Immature natural killer cell (primary cell): Measurements from ENCODE around the gene SMAD6. TPM values are rescaled to one million over a fixed set of nuclear protein-coding genes. Genes with fewer than 3 reads are reported as not detected.

Experiments used
- DNase-seq, 3 donors: peaks; one replicate each; pipeline ENCODE4 v3.0.0; 2022; ENCODE audit warnings: mixed read lengths in 1 of 3
- H3K27ac Mint-ChIP-seq, 6 donors: one replicate each; pipeline ENCODE4 v1.8.0; 2020; ENCODE audit warnings: mixed read lengths in 6 of 6, mild to moderate bottlenecking in 5 of 6, inconsistent platforms in 4 of 6, moderate library complexity in 3 of 6
- H3K27me3 Mint-ChIP-seq, 3 donors: one replicate each; pipeline ENCODE4 v1.8.0; 2020 to 2021; ENCODE audit warnings: low read depth in 3 of 3, mild to moderate bottlenecking in 3 of 3, mixed read lengths in 3 of 3, moderate library complexity in 3 of 3, inconsistent platforms in 1 of 3
- H3K36me3 Mint-ChIP-seq, 3 donors: one replicate each; pipeline ENCODE4 v1.8.0; 2020; ENCODE audit warnings: mixed read lengths in 3 of 3, inconsistent platforms in 2 of 3, mild to moderate bottlenecking in 2 of 3
- H3K4me1 Mint-ChIP-seq, 2 donors: one replicate each; pipeline ENCODE4 v1.8.0; 2020; ENCODE audit warnings: inconsistent platforms in 2 of 2, mild to moderate bottlenecking in 2 of 2, mixed read lengths in 2 of 2, moderate library complexity in 1 of 2
- H3K4me3 Mint-ChIP-seq, 5 donors: one replicate each; pipeline ENCODE4 v1.8.0; 2020; ENCODE audit warnings: mild to moderate bottlenecking in 5 of 5, mixed read lengths in 5 of 5, inconsistent platforms in 3 of 5, moderate library complexity in 3 of 5
- H3K9me3 Mint-ChIP-seq, 6 donors: one replicate each; pipeline ENCODE4 v1.8.0; 2020; ENCODE audit warnings: mild to moderate bottlenecking in 6 of 6, mixed read lengths in 6 of 6, inconsistent platforms in 4 of 6, moderate library complexity in 3 of 6
- polyA plus RNA-seq, 3 donors: library from polyadenylated mRNA; unstranded; fragments of 300-500 nt; fragmentation: Illumina TruSeq; gene quantifications; one replicate each; pipeline ENCODE4 v1.2.3, GENCODE V29; 2021

Gene SMAD6
- polyA plus RNA-seq, 3 donors from 2014 or later, result not detected

DNA sequence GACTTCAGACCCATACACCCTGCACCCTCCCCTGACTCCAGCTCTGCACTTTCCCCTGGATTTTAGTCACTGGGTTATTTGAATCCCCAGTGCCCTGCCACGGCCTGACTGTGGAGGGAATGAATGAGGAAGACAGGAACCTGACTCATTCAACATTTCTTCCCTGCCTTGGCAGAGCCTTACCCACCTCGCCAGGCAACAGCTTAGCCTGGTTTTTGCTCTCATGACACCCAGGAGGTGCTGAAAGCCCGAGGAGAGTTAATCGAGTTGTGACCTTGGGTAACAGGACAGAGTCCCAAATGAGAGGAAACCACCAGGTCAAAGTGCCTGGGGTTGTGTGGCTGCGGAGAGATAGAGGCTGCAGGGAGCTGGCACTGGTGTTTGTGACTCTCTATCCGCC lies 128.3 kb downstream of the SMAD6 start:
- Mint-ChIP-seq H3K27me3 (peaks cover 2 to 4% (median 2%) of the 10 kb centered on the region in 3 donors), H3K36me3 (no peaks in the 10 kb centered on the region), H3K27ac (no peak overlapping the region), H3K4me1 (no peaks in the 10 kb centered on the region), H3K4me3 (no peak overlapping the region), H3K9me3 (no peaks in the 10 kb centered on the region)
- no peak for DNase-seq

DNA sequence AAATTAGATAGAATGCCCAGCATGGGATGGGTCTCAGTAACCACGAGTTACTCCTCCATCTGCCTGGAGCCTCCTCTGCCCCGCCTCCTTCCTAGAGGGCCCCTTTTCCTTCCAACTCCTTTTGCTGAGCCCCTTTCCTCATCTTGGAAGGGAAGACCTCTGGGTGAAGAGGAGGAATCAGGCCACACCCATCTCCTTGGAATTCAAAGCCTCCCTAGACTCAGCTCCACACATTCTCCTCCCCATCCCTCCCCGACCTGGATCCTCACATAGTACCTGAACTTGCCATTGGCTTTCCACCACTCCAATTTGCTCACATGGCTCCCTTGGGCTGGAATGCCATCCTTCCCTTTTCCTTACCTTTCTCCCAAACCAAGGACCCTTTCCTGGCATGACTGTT lies 128.8 kb downstream of the SMAD6 start:
- peaks cover 2 to 4% (median 2%) of the 10 kb centered on the region in 3 donors for H3K27me3 Mint-ChIP-seq
- DNase-seq, result no peak
- H3K9me3 Mint-ChIP-seq, result no peaks in the 10 kb centered on the region
- no peaks in the 10 kb centered on the region for H3K36me3 Mint-ChIP-seq
- H3K27ac Mint-ChIP-seq, result no peak overlapping the region
- H3K4me3 Mint-ChIP-seq, result no peak overlapping the region
- no peaks in the 10 kb centered on the region for H3K4me1 Mint-ChIP-seq

DNA sequence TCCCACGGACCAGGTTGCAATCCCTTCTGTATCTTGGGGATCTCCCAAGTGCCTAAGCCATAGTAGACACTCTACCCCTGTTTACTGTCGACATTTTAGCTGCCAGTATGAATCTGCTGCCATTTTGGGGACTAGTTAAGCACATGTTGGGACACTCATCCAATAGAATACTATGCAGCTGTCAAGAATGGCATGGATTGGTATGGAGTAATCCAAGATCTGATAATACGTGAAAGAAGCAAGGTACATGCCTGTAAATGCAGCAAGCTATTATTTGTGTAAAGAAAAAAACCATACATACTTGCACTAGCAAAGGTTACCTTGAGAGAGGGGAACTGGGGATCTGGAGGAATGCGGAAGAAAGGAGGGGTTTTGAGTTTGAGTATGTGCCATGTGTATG lies 129.3 kb downstream of the SMAD6 start:
- Mint-ChIP-seq H3K27me3 (peaks cover 2 to 4% (median 2%) of the 10 kb centered on the region in 3 donors), H3K27ac (no peak overlapping the region), H3K9me3 (no peaks in the 10 kb centered on the region), H3K4me3 (no peak overlapping the region), H3K4me1 (no peaks in the 10 kb centered on the region), H3K36me3 (no peaks in the 10 kb centered on the region)
- no peak for DNase-seq

DNA sequence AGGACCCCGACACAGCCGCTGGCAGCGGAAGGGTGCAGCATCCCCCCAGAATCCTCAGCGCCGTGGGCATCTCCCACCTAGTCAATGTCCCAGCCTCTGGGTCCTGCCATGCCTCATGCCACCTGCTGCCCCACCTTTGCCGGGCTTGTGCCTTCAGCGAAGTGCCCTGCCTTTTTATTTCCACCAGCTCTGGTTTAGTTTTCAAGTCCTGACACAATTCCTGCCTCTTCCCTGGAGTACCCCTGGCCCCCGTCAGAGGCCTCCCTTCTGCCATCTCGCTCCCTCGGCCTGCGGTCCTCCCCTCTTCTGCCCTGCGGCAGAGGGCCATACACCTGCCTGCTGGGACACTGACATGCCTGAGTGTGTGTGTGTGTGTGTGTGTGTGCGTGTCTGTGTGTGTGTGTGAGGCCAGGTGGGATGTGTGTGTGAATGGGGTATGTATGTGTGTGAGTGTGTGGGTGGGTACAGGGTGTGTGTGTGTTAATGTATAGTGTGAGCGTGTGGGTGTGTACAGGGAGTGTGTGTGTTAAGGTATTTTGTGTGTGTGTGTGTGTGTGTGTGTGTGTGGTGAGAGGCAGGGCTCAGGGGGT lies 129.9 kb downstream of the SMAD6 start:
- no peaks in the 10 kb centered on the region for H3K9me3 Mint-ChIP-seq
- DNase-seq, result no peak
- H3K4me1 Mint-ChIP-seq, result no peaks in the 10 kb centered on the region
- peaks cover 2 to 4% (median 2%) of the 10 kb centered on the region in 3 donors for H3K27me3 Mint-ChIP-seq
- no peak overlapping the region for H3K4me3 Mint-ChIP-seq
- H3K36me3 Mint-ChIP-seq, result no peaks in the 10 kb centered on the region
- H3K27ac Mint-ChIP-seq, result no peak overlapping the region

Other genes starting within 250 kb of the SMAD6 start
- gene SNAPC5, start 204.5 kb upstream of the SMAD6 start, polyA plus RNA-seq, result 10 to 100 TPM; 48.9 to 88.4 (median 49.8) TPM
- gene RPL4, start 197.4 kb upstream of the SMAD6 start, polyA plus RNA-seq, result 100 to 1,000 TPM; 391 to 659 (median 556) TPM
- gene ZWILCH, start 196.9 kb upstream of the SMAD6 start, polyA plus RNA-seq, result 10 to 100 TPM in 2 of 3 donors, 1 to 10 TPM in 1; 9.2 to 16.6 (median 12.5) TPM
- gene LCTL, start 136.2 kb upstream of the SMAD6 start, polyA plus RNA-seq, result under 1 TPM in 1 of 3 donors, not detected in 2; 0.12 TPM